Stomach (tissue), 9 donors: Measurements from ENCODE around the gene PSMB2. TPM values are rescaled to one million over a fixed set of nuclear protein-coding genes. Genes with fewer than 3 reads are reported as not detected.

Experiments
- DNase-seq, 2 donors: peaks; one replicate each; pipeline versions ENCODE4 v3.0.0 to v3.0.0-alpha.2; 2013 to 2019
- H3K27ac ChIP-seq, 5 donors: fragments of 200-600 bp in 4 of 5; sonication (generic) in 4 of 5; one replicate each; pipeline ENCODE4 v1.5.1; 2013 to 2019; ENCODE audit warnings: mild to moderate bottlenecking in 1 of 5, moderate library complexity in 1 of 5
- H3K27me3 ChIP-seq, 3 donors: fragments of 200-600 bp; sonication (generic); one replicate each; pipeline ENCODE4 v1.5.1; 2017 to 2019; ENCODE audit warnings: mixed run types in 1 of 3
- H3K36me3 ChIP-seq, 4 donors: fragments of 200-600 bp; sonication (generic); 1 replicate in 3 of 4; 2 replicates in 1 of 4; pipeline ENCODE4 v1.5.1; 2016 to 2019
- H3K4me1 ChIP-seq, 4 donors: fragments of 200-600 bp; sonication (generic); one replicate each; pipeline ENCODE4 v1.5.1; 2016 to 2019
- H3K4me3 ChIP-seq, 4 donors: fragments of 200-600 bp; sonication (generic) in 3 of 4; one replicate each; pipeline ENCODE4 v1.5.1; 2016 to 2019; ENCODE audit warnings: mild to moderate bottlenecking in 1 of 4
- H3K9me3 ChIP-seq, 4 donors: fragments of 200-600 bp; sonication (generic); one replicate each; pipeline ENCODE4 v1.5.1; 2016 to 2019
- CTCF ChIP-seq, 7 experiments: fragments of 450-650 bp in 4 of 7; fragments of 200-600 bp in 3 of 7; sonication (generic) in 3 of 7; IDR thresholded peaks; one replicate each; pipeline ENCODE4 v1.5.1; 2016 to 2019; ENCODE audit warnings: antibody characterized with exemption in 7 of 7, control low read depth in 2 of 7, mild to moderate bottlenecking in 1 of 7
- EP300 ChIP-seq: sonication (generic); formaldehyde crosslinking; IDR thresholded peaks from one replicate; pipeline ENCODE4 v1.6.1; 2017; ENCODE audit warnings: antibody characterized with exemption
- POLR2A ChIP-seq, 4 donors: fragments of 450-650 bp; IDR thresholded peaks; one replicate each; pipeline ENCODE4 v1.6.1; 2016; ENCODE audit warnings: antibody characterized with exemption in 4 of 4, control low read depth in 2 of 4, mild to moderate bottlenecking in 1 of 4, moderate library complexity in 1 of 4
- POLR2AphosphoS5 ChIP-seq, 3 donors: sonication (generic); formaldehyde crosslinking; IDR thresholded peaks; one replicate each; pipeline ENCODE4 v1.6.1; 2016; ENCODE audit warnings: antibody characterized with exemption in 3 of 3
- WGBS, 5 donors: extraction: QIAGEN DNeasy Blood & Tissue Kit in 3 of 5; methylation state at CpG; one replicate each; pipeline versions ENCODE4 v1.1.5 to v1.1.7; 2013 to 2018; 5-methylcytosine and 5-hydroxymethylcytosine counted together
- intact Hi-C: fragments of 100-400 bp; cut with DNase I; formaldehyde crosslinking; loops from one replicate; pipeline ENCODE4 v1.15.1; 2023; ENCODE audit warnings: low total_unique reads
- polyA plus RNA-seq, 3 donors: library from polyadenylated mRNA; stranded (reverse); fragments of 200-250 nt; gene quantifications; one replicate each; pipeline ENCODE4 v1.2.3, GENCODE V29; 2013
- total RNA-seq, 5 donors: library from RNA; depleted of rRNA; stranded (reverse); fragments of >200 nt; gene quantifications; one replicate each; pipeline versions ENCODE4 v1.1.0 to v1.2.3, GENCODE V29; 2014 to 2016
- donor health status: healthy with polysubstance abuse.
- donor health status: Bipolar disorder and iron deficiency.
- donor health status: healthy.

The PSMB2 gene
- total and polyA plus RNA-seq, 8 donors: 11.1 to 43.9 (median 31.6) TPM

- intact Hi-C loops: no loop called here
- DNase-seq: no peak
- no peak overlapping the region for H3K27ac ChIP-seq
- no peak overlapping the region for H3K4me3 ChIP-seq
- 64 to 77% (median 67%) methylated on average over 2 of the region's 2 CpGs for WGBS, 5 donors
- TF ChIP-seq CTCF (IDR thresholded peaks at IDR 0.05) (no peak), EP300 (no peak), POLR2A (IDR thresholded peaks at IDR 0.05) (no peak)
- no peaks in the 10 kb centered on the region for H3K27me3 ChIP-seq
- H3K36me3 ChIP-seq: peaks cover 27 to 61% (median 49%) of the 10 kb centered on the region in 4 donors
- no peaks in the 10 kb centered on the region for H3K9me3 ChIP-seq
- no peaks in the 10 kb centered on the region for H3K4me1 ChIP-seq
These were observed 42.4 kb downstream of the PSMB2 start for GRCh38 chr1:35598895-35599294.

- Histone ChIP-seq H3K4me3 (no peak overlapping the region), H3K9me3 (no peaks in the 10 kb centered on the region), H3K27me3 (no peaks in the 10 kb centered on the region), H3K27ac (no peak overlapping the region), H3K4me1 (no peaks in the 10 kb centered on the region), H3K36me3 (peaks cover 18 to 50% (median 39%) of the 10 kb centered on the region in 4 donors)
- intact Hi-C loops: no loop called here
- DNase-seq: no peak
- 85 to 89% (median 88%) methylated on average over 5 of the region's 5 CpGs for WGBS, 5 donors
- TF ChIP-seq CTCF (IDR thresholded peaks at IDR 0.05) (no peak), POLR2A (IDR thresholded peaks at IDR 0.05) (no peak), POLR2AphosphoS5 (IDR thresholded peaks at IDR 0.05) (no peak), EP300 (no peak)
These were observed 43.5 kb downstream of the PSMB2 start for GRCh38 chr1:35597870-35598269.

GRCh38 chr1:35595684-35596083, 45.6 kb downstream of the PSMB2 start:
- H3K36me3 ChIP-seq: peaks cover 0 to 38% (median 23%) of the 10 kb centered on the region in 4 donors
- H3K9me3 ChIP-seq: no peaks in the 10 kb centered on the region
- WGBS, 5 donors: 87 to 95% (median 94%) methylated on average over 7 of the region's 7 CpGs
- no peaks in the 10 kb centered on the region for H3K4me1 ChIP-seq
- no peaks in the 10 kb centered on the region for H3K27me3 ChIP-seq
- H3K27ac ChIP-seq: no peak overlapping the region
- intact Hi-C loops: no loop called here
- no peak for DNase-seq
- no peak for TF ChIP-seq CTCF (IDR thresholded peaks at IDR 0.05)
- no peak for TF ChIP-seq EP300
- TF ChIP-seq POLR2A (IDR thresholded peaks at IDR 0.05): no peak
- TF ChIP-seq POLR2AphosphoS5 (IDR thresholded peaks at IDR 0.05): no peak
- H3K4me3 ChIP-seq: no peak overlapping the region

DNA sequence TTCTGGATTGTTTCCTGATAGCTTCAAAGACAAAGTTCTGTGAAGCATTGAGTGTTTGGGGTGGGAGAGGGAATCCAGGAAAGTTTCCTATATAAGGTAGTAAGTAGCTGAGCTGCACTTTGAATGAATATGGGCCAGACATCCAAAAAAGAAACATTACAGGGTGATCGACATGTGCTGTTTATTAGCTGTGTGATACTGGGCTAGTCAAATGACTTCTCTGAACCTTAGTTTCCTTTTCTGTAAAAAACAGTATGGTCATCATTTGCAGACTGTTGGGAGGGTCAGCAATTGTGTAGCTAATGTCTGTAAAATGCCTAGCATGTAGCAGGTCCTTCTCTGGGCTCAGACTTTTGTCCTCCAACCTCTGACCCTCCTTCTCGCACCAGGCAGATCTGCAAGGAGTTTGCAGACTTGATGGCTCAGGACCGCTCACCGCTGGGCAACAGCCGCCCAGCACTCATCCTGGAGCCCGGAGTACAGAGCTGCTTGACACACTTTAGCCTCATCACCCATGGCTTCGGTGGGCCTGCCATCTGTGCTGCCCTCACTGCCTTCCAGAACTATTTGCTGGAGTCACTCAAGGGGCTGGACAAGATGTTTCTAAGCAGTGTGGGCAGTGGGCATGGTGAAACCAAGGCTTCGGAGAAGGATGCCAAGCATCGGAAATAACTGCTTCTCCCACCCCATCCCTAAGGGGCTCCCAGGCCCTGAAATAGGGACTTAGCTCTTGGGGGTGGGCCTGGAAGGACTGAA, 47.1 kb downstream of the PSMB2 start:
- Histone ChIP-seq H3K9me3 (no peaks in the 10 kb centered on the region), H3K27ac (no peak overlapping the region), H3K27me3 (no peaks in the 10 kb centered on the region), H3K36me3 (peaks cover 0 to 33% (median 12%) of the 10 kb centered on the region in 4 donors), H3K4me1 (no peaks in the 10 kb centered on the region), H3K4me3 (no peak overlapping the region)
- 92 to 96% (median 95%) methylated on average over 9 of the region's 9 CpGs for WGBS, 5 donors
- intact Hi-C loops: no loop called here
- TF ChIP-seq EP300: no peak
- no peak for TF ChIP-seq CTCF (IDR thresholded peaks at IDR 0.05)
- no peak for TF ChIP-seq POLR2AphosphoS5 (IDR thresholded peaks at IDR 0.05)
- TF ChIP-seq POLR2A (IDR thresholded peaks at IDR 0.05): no peak
- DNase-seq: no peak
